Neural progenitor cell (in vitro differentiated cells): ENCODE data around the gene GADD45G.

Experiments used
- EZH2phosphoT487 ChIP-seq: fragments of 200-600 bp; sonication (generic); IDR thresholded peaks from 2 replicates; pipeline ENCODE4 v1.6.1; 2017; ENCODE audit warnings: antibody characterized with exemption
- TF ChIP-seq, protein P1 (sequence below): fragments of 200-600 bp; sonication (generic); IDR thresholded peaks from 2 replicates; pipeline ENCODE4 v1.5.1; 2017; ENCODE audit warnings: antibody characterized with exemption, mild to moderate bottlenecking

DNA sequence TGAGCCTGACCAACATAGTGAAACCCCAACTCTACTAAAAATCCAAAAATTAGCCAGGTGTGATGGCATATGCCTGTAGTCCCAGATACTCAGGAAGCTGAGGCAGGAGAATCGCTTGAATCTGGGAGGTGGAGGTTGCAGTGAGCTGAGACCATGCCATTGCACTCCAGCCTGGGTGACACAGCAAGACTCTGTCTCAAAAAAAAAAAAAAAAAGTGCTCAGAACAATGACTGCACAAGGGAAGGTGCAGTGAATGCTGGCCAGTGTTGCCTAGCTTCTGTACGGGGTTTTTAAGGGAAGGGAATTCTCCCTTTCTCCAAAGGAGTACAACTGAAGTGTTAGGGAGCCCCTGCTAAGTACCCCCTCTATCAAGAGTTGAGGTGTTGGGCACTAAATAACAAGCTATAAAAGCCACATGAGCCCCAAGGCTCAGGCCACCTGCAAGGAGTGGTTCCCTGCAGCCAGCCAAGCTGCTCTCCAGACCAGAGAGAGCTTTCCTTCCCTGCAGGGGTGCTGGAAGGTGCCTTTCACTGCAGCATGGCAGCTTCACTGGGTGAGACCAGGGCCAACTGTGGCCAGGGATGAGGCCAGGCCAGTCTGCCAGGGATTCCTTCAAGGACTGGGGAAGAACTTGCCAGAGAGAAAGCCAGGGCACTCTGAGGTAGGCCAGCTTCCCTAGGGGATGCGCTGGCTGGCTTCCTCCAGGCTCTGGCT, 14.8 kb downstream of the GADD45G start:
- TF ChIP-seq, protein P1, sequence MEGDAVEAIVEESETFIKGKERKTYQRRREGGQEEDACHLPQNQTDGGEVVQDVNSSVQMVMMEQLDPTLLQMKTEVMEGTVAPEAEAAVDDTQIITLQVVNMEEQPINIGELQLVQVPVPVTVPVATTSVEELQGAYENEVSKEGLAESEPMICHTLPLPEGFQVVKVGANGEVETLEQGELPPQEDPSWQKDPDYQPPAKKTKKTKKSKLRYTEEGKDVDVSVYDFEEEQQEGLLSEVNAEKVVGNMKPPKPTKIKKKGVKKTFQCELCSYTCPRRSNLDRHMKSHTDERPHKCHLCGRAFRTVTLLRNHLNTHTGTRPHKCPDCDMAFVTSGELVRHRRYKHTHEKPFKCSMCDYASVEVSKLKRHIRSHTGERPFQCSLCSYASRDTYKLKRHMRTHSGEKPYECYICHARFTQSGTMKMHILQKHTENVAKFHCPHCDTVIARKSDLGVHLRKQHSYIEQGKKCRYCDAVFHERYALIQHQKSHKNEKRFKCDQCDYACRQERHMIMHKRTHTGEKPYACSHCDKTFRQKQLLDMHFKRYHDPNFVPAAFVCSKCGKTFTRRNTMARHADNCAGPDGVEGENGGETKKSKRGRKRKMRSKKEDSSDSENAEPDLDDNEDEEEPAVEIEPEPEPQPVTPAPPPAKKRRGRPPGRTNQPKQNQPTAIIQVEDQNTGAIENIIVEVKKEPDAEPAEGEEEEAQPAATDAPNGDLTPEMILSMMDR: no peak
- no peak for TF ChIP-seq EZH2phosphoT487
